Mucosa of rectum (tissue), 2 donors: Measurements from ENCODE around the gene ZC3HAV1L.

Experiments
- H3K27ac ChIP-seq, 2 donors: one replicate each; pipeline ENCODE4 v1.7.0; 2013; ENCODE audit warnings: inconsistent platforms in 2 of 2, low read depth in 2 of 2, low read length in 2 of 2
- H3K27me3 ChIP-seq, 2 donors: one replicate each; pipeline ENCODE4 v1.7.0; 2013; ENCODE audit warnings: low read length in 2 of 2; ENCODE audit not compliant: control insufficient read depth in 2 of 2, insufficient read depth in 2 of 2
- H3K36me3 ChIP-seq, 2 donors: one replicate each; pipeline ENCODE4 v1.7.0; 2013; ENCODE audit warnings: low read length in 2 of 2; ENCODE audit not compliant: control insufficient read depth in 2 of 2, insufficient read depth in 2 of 2
- H3K4me1 ChIP-seq, 2 donors: one replicate each; pipeline ENCODE4 v1.7.0; 2013; ENCODE audit warnings: low read length in 2 of 2, mild to moderate bottlenecking in 1 of 2; ENCODE audit not compliant: control insufficient read depth in 2 of 2, insufficient read depth in 2 of 2
- H3K4me3 ChIP-seq, 2 donors: one replicate each; pipeline ENCODE4 v1.7.0; 2013; ENCODE audit warnings: low read length in 2 of 2
- H3K9ac ChIP-seq, 2 donors: one replicate each; pipeline ENCODE4 v1.7.0; 2013; ENCODE audit warnings: low read length in 2 of 2, low read depth in 1 of 2, mild to moderate bottlenecking in 1 of 2
- H3K9me3 ChIP-seq, 2 donors: one replicate each; pipeline ENCODE4 v1.7.0; 2013; ENCODE audit warnings: low read length in 2 of 2; ENCODE audit not compliant: control insufficient read depth in 2 of 2
- donor health status: healthy.
- donor health status: Normal muscosa, but diverticular disease.

ZC3HAV1L gene

DNA sequence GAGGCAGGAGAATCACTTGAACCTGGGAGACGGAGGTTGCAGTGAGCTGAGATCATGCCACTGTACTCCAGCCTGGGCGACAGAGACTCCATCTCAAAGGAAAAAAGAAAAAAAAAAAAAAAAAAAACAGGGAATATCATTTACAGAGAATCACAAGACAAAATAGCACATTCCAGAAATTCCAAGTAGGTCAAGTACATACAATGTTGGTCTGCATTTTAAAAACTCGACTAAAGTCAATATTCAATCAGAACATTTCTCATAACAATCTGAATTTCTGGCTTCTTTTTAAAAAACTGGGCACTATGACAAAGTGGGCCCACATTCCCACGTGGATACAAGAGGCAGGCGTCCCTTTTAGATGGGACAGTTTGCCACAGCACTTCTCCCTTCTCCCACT, 12.8 kb downstream of the ZC3HAV1L start:
- no peak overlapping the region for H3K27ac ChIP-seq
- H3K36me3 ChIP-seq: peaks cover 11 to 16% of the 10 kb centered on the region in 2 donors
- no peak overlapping the region for H3K4me3 ChIP-seq
- no peak overlapping the region for H3K9ac ChIP-seq
- H3K9me3 ChIP-seq: no peaks in the 10 kb centered on the region
- no peaks in the 10 kb centered on the region for H3K27me3 ChIP-seq
- H3K4me1 ChIP-seq: no peaks in the 10 kb centered on the region

DNA sequence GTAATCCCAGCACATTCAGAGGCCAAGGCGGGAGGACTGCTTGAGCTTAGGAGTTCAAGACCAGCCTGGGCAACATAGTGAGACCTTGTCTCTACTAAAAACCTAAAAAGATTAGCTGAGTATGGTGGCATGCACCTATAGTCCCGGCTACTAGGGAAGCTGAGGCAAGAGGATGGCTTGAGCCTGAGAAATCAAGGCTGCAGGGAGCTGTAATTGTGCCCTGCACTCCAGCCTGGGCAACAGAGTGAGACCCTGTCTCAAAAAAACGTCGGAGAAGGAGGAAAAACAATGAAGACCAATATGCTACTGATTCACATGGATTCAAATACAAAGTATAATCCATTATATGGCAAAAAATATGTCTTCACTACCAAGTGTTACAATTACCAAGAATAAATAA, 13.6 kb downstream of the ZC3HAV1L start:
- H3K36me3 ChIP-seq: peaks cover 11 to 16% of the 10 kb centered on the region in 2 donors
- no peaks in the 10 kb centered on the region for H3K27me3 ChIP-seq
- no peaks in the 10 kb centered on the region for H3K9me3 ChIP-seq
- no peak overlapping the region for H3K4me3 ChIP-seq
- H3K4me1 ChIP-seq: no peaks in the 10 kb centered on the region
- H3K27ac ChIP-seq: no peak overlapping the region
- no peak overlapping the region for H3K9ac ChIP-seq

- Histone ChIP-seq H3K27me3 (no peaks in the 10 kb centered on the region), H3K9ac (no peak overlapping the region), H3K4me3 (no peak overlapping the region), H3K4me1 (no peaks in the 10 kb centered on the region), H3K36me3 (peaks cover 2 to 6% of the 10 kb centered on the region in 2 donors), H3K9me3 (no peaks in the 10 kb centered on the region), H3K27ac (no peak overlapping the region)
These were observed 16.9 kb downstream of the ZC3HAV1L start for GRCh38 chr7:139018910-139019309.

GRCh38 chr7:139016931-139017511, 18.8 kb downstream of the ZC3HAV1L start:
- Histone ChIP-seq H3K4me3 (no peak overlapping the region), H3K4me1 (no peaks in the 10 kb centered on the region), H3K27me3 (no peaks in the 10 kb centered on the region), H3K27ac (no peak overlapping the region), H3K36me3 (no peaks in the 10 kb centered on the region), H3K9ac (no peak overlapping the region), H3K9me3 (no peaks in the 10 kb centered on the region)

DNA sequence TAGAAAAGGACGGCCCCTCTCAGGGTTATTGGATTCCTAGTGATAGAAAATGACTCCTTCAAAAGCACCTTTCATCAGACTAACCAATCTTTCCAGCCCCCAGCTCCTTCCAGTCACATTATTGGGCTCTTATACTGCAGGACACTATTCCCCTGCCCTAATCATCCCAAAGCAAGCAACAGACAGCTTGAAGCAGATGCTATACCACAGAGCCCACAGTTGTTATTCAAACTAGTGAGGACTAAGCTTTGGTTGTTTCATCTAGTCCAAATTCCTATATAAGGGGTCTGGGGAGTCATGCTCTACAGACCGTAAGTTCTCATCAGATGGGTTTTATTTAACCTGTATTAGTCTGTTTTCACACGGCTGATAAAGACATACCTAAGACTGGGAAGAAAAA, 24.5 kb downstream of the ZC3HAV1L start:
- no peak overlapping the region for H3K4me3 ChIP-seq
- no peaks in the 10 kb centered on the region for H3K4me1 ChIP-seq
- no peaks in the 10 kb centered on the region for H3K36me3 ChIP-seq
- no peak overlapping the region for H3K9ac ChIP-seq
- H3K27me3 ChIP-seq: no peaks in the 10 kb centered on the region
- H3K27ac ChIP-seq: no peak overlapping the region
- no peaks in the 10 kb centered on the region for H3K9me3 ChIP-seq

DNA sequence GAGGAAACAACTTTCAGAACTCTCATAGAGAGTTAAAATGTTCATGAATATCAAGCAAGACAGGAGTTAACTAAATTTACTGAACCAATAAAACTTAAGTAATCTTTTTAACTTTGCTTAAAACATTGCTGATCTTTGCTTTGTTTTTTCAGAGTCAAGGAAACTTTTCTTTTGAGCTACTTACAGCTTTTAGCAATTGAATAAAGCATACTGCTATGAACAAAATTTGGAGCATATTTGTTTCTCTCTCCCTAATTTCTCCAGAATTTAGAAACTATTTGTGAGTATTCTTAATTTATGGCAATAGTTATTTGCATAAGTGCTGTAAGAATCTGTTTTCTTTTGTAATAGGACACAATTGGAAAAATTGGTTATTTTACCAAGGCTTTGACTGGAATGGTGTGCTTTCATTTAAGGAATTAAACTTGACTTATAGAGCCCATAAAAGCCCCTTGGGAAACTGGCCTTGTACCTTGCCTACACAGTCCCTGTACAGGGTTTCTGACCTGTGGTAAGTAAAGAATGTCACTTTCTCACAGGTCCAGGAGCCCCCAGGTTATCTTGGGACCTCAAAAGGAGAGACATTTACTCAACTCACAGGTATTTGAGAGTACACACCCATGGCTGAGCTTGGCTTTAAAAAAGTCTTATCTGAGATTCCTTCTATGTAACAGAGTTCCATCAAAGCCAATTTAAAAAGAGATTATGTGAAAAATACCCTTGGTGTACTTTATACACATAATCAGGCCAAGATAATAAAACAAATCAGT, 31.3 kb downstream of the ZC3HAV1L start:
- H3K27ac ChIP-seq: no peak overlapping the region
- H3K27me3 ChIP-seq: peaks cover 0 to 2% of the 10 kb centered on the region in 2 donors
- H3K4me3 ChIP-seq: no peak overlapping the region
- H3K4me1 ChIP-seq: no peaks in the 10 kb centered on the region
- H3K9me3 ChIP-seq: no peaks in the 10 kb centered on the region
- H3K36me3 ChIP-seq: no peaks in the 10 kb centered on the region
- no peak overlapping the region for H3K9ac ChIP-seq

- no peak overlapping the region for H3K27ac ChIP-seq
- H3K9ac ChIP-seq: no peak overlapping the region
- H3K36me3 ChIP-seq: no peaks in the 10 kb centered on the region
- no peaks in the 10 kb centered on the region for H3K9me3 ChIP-seq
- H3K4me3 ChIP-seq: no peak overlapping the region
- no peaks in the 10 kb centered on the region for H3K4me1 ChIP-seq
- H3K27me3 ChIP-seq: peaks cover 0 to 2% of the 10 kb centered on the region in 2 donors
These were observed 36.4 kb downstream of the ZC3HAV1L start for GRCh38 chr7:138999414-138999813.

DNA sequence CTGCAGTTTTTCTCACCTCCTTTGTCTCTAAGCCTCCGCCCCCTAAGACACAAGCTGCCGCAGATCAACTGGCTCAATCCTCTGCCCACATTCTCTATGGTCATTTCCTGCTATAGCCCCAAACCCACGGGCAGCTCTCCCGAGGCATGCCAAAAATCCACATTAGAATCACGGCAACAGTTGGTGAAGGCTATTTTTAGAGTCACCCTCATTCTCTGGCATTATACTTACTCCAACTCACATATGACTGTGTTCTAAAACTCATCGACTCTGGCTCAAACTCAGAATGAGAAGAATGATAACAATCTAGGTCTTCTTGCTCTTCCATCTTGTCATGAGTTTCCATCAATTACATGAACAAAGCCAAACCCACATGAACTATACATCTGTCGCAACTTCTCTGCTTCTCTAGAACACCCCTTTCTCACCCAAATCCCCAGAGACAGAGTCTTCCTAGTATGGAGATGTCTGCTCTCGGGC, 43.8 kb downstream of the ZC3HAV1L start:
- no peak overlapping the region for H3K4me3 ChIP-seq
- H3K9me3 ChIP-seq: peaks cover 0 to 6% of the 10 kb centered on the region in 2 donors
- peaks cover 0 to 2% of the 10 kb centered on the region in 2 donors for H3K27me3 ChIP-seq
- H3K27ac ChIP-seq: no peak overlapping the region
- no peaks in the 10 kb centered on the region for H3K36me3 ChIP-seq
- H3K9ac ChIP-seq: no peak overlapping the region
- no peaks in the 10 kb centered on the region for H3K4me1 ChIP-seq

DNA sequence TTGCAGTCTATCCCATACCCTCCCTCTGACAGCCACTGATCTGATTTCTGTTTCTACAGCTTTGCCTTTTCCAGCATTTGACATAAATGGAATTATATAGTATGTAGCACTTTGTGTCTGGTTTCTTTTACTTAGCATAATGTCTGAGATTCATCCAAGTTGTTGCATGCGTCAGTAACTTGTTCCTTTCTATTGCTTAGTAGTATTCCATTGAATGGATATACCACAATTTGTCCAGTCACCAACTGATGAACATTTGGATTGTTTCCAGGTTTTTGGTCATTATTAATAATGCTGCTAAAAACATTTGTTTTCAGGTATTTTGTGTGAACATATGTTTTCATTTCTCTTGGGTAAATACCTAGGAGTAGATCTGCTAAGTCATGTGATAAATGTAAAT, 48.2 kb downstream of the ZC3HAV1L start:
- Histone ChIP-seq H3K27ac (no peak overlapping the region), H3K9me3 (peaks cover 0 to 6% of the 10 kb centered on the region in 2 donors), H3K36me3 (no peaks in the 10 kb centered on the region), H3K27me3 (peaks cover 0 to 2% of the 10 kb centered on the region in 2 donors), H3K4me3 (no peak overlapping the region), H3K4me1 (no peaks in the 10 kb centered on the region), H3K9ac (no peak overlapping the region)

DNA sequence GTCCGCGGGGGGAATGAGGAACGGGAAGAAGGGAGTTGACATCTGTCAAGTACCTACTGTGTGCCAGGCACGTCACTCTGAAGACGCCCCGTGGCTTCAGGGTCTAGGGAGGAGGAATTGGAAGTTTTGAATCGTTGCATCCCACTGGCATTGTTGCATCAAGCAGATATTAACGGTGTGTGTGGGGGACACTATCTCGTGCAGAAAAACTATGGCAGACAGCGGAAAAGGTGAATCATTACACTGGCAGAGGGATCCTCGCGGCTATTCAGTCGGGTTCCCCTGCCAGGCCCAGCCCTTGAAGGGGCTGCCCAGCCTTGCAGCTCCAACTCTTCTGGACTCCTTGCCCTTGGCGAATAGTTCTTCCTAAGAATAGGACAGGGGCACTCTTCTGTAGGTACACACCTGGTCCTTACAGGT, 53.6 kb downstream of the ZC3HAV1L start:
- no peak overlapping the region for H3K27ac ChIP-seq
- peak overlapping the region; percentile 57 to 65 for H3K4me3 ChIP-seq
- H3K9ac ChIP-seq: peak overlapping the region in 1 of 2 donors; percentile 46
- H3K4me1 ChIP-seq: peaks cover 3 to 6% of the 10 kb centered on the region in 2 donors
- no peaks in the 10 kb centered on the region for H3K36me3 ChIP-seq
- no peaks in the 10 kb centered on the region for H3K9me3 ChIP-seq
- peaks cover 5 to 11% of the 10 kb centered on the region in 2 donors for H3K27me3 ChIP-seq
